Endometrium (tissue), 2 donors: ENCODE data around the gene MEN1.
"Not testable (repeated sequence)": the region's sequence is repeated elsewhere in the genome, so short reads cannot be mapped to it uniquely, and the experiment has no call there.

Experiments used
- FAIRE-seq: peaks from 2 replicates; lab custom pipeline; 2012; peaks lifted over from hg19 to GRCh38; lab: Jason Lieb, UNC
- donor health status: control.
- donor health status: control.

The MEN1 gene

GRCh38 chr11:64845776-64846129 is 35.4 kb upstream of the MEN1 start:
- not testable (repeated sequence) for FAIRE-seq

- FAIRE-seq: no peak
Measured at GRCh38 chr11:64845129-64845775, 34.9 kb upstream of the MEN1 start.

GRCh38 chr11:64844330-64845128 is 34.2 kb upstream of the MEN1 start, which contains the start of gene CDC42BPG:
Gene CDC42BPG (minus strand): TSS chr11:64844653. CDS start chr11:64844569, 84 bp downstream.
- FAIRE-seq: no peak

- no peak for FAIRE-seq
Measured at GRCh38 chr11:64843686-64844329, 33.5 kb upstream of the MEN1 start.

- FAIRE-seq: no peak
Measured at GRCh38 chr11:64842851-64843685, 32.7 kb upstream of the MEN1 start.

GRCh38 chr11:64842366-64842759 is 32.0 kb upstream of the MEN1 start:
- FAIRE-seq: no peak

- FAIRE-seq: no peak
Measured at GRCh38 chr11:64841592-64842365, 31.4 kb upstream of the MEN1 start.

- no peak for FAIRE-seq
Measured at GRCh38 chr11:64839887-64840782, 29.8 kb upstream of the MEN1 start.

GRCh38 chr11:64839335-64839734 is 29.0 kb upstream of the MEN1 start:
- FAIRE-seq: no peak

GRCh38 chr11:64838600-64839334 is 28.4 kb upstream of the MEN1 start:
- no peak for FAIRE-seq

GRCh38 chr11:64837887-64838351 is 27.6 kb upstream of the MEN1 start:
- no peak for FAIRE-seq

GRCh38 chr11:64836448-64837072 is 26.2 kb upstream of the MEN1 start:
- FAIRE-seq: no peak

GRCh38 chr11:64835616-64836447 is 25.5 kb upstream of the MEN1 start:
- no peak for FAIRE-seq

GRCh38 chr11:64834723-64835615 is 24.6 kb upstream of the MEN1 start:
- no peak for FAIRE-seq

- no peak for FAIRE-seq
Measured at GRCh38 chr11:64834031-64834722, 23.8 kb upstream of the MEN1 start.

- FAIRE-seq: no peak
Measured at GRCh38 chr11:64833509-64833908, 23.2 kb upstream of the MEN1 start.

GRCh38 chr11:64833198-64833502 is 22.8 kb upstream of the MEN1 start:
- FAIRE-seq: no peak
